ENCODE results near the gene HS3ST6. TPM values are rescaled to one million over a fixed set of nuclear protein-coding genes. Genes with fewer than 3 reads are reported as not detected.

Gene HS3ST6
- total and polyA plus RNA-seq, 2 of the 13 experiments (the other 11 are each of a cell fraction or from before 2014, with no cell fraction given) = not detected

DNA sequence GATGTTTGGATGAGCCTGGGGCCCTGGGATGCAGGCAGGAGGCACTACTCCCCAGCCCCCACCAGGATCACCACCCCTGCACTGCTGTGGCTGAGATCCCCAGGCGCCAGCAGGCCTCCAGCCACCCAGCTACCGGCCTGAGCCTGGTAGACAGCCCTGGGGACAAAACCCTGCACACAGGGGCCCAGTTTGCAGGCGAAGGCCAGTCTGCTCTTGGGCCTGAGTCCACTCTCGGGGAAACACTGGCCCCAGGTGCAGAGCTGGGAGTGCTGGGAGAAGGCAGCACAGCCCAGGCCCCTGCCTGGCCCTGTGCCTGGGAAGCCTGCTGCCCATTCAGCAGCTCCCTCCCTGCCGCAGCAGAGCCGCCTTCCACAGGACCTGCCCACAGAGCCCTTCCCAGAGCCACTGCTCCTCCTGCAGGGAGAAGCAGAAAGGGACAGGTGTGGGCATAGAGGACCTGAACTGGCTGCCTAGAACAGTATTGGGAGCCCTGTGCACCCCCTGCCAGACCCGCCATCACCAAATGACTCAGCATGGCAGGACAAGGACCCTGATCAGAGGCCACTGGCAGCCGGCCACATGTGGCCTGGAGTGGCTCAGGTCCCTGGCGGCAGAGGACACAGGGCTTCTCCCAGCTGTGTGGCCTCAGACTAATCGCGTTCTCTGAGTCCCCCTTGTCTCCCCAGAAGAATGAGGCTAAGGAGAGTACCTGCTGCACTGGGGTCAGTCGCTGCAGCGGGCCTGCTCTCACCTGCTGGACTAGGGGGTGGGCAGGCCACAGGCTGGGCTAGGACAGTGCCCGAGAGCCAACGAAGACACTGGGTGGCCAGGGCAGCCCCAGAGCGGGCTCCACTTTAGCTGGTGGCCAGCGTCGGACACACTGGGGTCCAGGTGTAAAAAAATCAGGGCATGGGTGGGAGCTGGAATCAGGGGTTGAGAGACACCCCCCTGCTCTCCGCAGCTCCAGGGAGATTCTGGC lies 14.1 kb upstream of the HS3ST6 start (continued):
- TF ChIP-seq, protein P1, sequence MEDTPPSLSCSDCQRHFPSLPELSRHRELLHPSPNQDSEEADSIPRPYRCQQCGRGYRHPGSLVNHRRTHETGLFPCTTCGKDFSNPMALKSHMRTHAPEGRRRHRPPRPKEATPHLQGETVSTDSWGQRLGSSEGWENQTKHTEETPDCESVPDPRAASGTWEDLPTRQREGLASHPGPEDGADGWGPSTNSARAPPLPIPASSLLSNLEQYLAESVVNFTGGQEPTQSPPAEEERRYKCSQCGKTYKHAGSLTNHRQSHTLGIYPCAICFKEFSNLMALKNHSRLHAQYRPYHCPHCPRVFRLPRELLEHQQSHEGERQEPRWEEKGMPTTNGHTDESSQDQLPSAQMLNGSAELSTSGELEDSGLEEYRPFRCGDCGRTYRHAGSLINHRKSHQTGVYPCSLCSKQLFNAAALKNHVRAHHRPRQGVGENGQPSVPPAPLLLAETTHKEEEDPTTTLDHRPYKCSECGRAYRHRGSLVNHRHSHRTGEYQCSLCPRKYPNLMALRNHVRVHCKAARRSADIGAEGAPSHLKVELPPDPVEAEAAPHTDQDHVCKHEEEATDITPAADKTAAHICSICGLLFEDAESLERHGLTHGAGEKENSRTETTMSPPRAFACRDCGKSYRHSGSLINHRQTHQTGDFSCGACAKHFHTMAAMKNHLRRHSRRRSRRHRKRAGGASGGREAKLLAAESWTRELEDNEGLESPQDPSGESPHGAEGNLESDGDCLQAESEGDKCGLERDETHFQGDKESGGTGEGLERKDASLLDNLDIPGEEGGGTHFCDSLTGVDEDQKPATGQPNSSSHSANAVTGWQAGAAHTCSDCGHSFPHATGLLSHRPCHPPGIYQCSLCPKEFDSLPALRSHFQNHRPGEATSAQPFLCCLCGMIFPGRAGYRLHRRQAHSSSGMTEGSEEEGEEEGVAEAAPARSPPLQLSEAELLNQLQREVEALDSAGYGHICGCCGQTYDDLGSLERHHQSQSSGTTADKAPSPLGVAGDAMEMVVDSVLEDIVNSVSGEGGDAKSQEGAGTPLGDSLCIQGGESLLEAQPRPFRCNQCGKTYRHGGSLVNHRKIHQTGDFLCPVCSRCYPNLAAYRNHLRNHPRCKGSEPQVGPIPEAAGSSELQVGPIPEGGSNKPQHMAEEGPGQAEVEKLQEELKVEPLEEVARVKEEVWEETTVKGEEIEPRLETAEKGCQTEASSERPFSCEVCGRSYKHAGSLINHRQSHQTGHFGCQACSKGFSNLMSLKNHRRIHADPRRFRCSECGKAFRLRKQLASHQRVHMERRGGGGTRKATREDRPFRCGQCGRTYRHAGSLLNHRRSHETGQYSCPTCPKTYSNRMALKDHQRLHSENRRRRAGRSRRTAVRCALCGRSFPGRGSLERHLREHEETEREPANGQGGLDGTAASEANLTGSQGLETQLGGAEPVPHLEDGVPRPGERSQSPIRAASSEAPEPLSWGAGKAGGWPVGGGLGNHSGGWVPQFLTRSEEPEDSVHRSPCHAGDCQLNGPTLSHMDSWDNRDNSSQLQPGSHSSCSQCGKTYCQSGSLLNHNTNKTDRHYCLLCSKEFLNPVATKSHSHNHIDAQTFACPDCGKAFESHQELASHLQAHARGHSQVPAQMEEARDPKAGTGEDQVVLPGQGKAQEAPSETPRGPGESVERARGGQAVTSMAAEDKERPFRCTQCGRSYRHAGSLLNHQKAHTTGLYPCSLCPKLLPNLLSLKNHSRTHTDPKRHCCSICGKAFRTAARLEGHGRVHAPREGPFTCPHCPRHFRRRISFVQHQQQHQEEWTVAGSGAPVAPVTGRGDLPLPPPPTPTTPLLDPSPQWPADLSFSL (CRISPR knock-in tag; IDR thresholded peaks at IDR 0.05) = no peak
- TF ChIP-seq, protein P2, sequence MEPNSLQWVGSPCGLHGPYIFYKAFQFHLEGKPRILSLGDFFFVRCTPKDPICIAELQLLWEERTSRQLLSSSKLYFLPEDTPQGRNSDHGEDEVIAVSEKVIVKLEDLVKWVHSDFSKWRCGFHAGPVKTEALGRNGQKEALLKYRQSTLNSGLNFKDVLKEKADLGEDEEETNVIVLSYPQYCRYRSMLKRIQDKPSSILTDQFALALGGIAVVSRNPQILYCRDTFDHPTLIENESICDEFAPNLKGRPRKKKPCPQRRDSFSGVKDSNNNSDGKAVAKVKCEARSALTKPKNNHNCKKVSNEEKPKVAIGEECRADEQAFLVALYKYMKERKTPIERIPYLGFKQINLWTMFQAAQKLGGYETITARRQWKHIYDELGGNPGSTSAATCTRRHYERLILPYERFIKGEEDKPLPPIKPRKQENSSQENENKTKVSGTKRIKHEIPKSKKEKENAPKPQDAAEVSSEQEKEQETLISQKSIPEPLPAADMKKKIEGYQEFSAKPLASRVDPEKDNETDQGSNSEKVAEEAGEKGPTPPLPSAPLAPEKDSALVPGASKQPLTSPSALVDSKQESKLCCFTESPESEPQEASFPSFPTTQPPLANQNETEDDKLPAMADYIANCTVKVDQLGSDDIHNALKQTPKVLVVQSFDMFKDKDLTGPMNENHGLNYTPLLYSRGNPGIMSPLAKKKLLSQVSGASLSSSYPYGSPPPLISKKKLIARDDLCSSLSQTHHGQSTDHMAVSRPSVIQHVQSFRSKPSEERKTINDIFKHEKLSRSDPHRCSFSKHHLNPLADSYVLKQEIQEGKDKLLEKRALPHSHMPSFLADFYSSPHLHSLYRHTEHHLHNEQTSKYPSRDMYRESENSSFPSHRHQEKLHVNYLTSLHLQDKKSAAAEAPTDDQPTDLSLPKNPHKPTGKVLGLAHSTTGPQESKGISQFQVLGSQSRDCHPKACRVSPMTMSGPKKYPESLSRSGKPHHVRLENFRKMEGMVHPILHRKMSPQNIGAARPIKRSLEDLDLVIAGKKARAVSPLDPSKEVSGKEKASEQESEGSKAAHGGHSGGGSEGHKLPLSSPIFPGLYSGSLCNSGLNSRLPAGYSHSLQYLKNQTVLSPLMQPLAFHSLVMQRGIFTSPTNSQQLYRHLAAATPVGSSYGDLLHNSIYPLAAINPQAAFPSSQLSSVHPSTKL (CRISPR knock-in tag; IDR thresholded peaks at IDR 0.05) = no peak; the same call in 1 of the 2 replicates
- TF ChIP-seq HNF4A (CRISPR knock-in tag; IDR thresholded peaks at IDR 0.05) (no peak; the same call in 1 of the 2 replicates), ZNF629 (CRISPR knock-in tag; conservative IDR thresholded peaks at IDR 0.05) (peak; percentile 90), ZNF563 (CRISPR knock-in tag; IDR thresholded peaks at IDR 0.05) (no peak), ZNF44 (CRISPR knock-in tag; IDR thresholded peaks at IDR 0.05) (no peak), ZNF883 (CRISPR knock-in tag; IDR thresholded peaks at IDR 0.05; ENCODE audit: not compliant biosample characterization) (peak; percentile 54), ZNF839 (CRISPR knock-in tag; IDR thresholded peaks at IDR 0.05; ENCODE audit: borderline replicate concordance) (no peak), NR2C2 (CRISPR knock-in tag; IDR thresholded peaks at IDR 0.05; ENCODE audit: borderline replicate concordance) (no peak), MTF1 (CRISPR knock-in tag; IDR thresholded peaks at IDR 0.05) (no peak), FIP1L1 (IDR thresholded peaks at IDR 0.05; ENCODE audit: borderline replicate concordance, insufficient read depth, low read depth, low read length) (no peak)
- TF ChIP-seq, protein P3, sequence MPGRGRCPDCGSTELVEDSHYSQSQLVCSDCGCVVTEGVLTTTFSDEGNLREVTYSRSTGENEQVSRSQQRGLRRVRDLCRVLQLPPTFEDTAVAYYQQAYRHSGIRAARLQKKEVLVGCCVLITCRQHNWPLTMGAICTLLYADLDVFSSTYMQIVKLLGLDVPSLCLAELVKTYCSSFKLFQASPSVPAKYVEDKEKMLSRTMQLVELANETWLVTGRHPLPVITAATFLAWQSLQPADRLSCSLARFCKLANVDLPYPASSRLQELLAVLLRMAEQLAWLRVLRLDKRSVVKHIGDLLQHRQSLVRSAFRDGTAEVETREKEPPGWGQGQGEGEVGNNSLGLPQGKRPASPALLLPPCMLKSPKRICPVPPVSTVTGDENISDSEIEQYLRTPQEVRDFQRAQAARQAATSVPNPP (CRISPR knock-in tag; IDR thresholded peaks at IDR 0.05) = no peak
